D721Med (cell line): ENCODE results near the gene ALG1.

Experiments
- DNase-seq: peaks from one replicate; pipeline ENCODE4 v3.0.0; 2011; ENCODE audit warnings: low spot score; ENCODE audit not compliant: insufficient read length
- FAIRE-seq: peaks from 2 replicates; lab custom pipeline; 2011; peaks lifted over from hg19 to GRCh38; lab: Jason Lieb, UNC
- TF ChIP-seq, protein P1 (sequence below): IDR thresholded peaks from 2 replicates; pipeline ENCODE4 v1.5.1; 2012; ENCODE audit warnings: mild to moderate bottlenecking, control low read depth; ENCODE audit not compliant: insufficient read depth; ENCODE audit errors: missing control alignments

ALG1 gene

DNA sequence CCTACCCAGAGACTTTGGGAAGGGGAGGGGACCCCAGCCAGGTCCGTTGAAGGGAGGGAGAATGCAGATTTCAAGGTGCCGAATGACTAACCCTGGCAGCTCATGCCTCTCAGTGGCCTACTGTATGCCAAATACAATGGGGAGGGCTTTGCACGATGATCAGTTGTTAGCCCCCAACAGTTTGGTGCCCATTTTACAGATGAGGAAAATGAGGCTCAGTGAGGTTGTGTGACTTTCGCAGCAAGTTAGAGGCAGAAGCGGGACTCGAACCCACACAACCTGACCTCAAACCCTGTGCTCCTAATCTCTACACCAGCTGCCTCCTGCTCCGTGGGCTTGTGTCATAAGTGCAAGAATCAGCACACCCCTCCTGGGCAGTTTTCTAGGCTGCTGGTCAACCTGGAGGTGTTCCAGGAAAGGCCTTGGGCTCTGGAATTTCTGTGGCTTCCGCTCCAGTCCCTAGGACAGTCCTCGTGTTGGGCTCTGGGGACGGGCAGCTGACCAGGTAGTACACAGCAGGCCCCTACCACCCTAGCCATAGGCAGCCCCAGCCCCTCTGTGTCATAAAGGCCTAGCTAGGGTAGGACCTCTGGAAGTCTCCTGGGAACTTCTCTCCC, 26.0 kb upstream of the ALG1 start:
- FAIRE-seq (no peak), DNase-seq (no peak)
- TF ChIP-seq, protein P1, sequence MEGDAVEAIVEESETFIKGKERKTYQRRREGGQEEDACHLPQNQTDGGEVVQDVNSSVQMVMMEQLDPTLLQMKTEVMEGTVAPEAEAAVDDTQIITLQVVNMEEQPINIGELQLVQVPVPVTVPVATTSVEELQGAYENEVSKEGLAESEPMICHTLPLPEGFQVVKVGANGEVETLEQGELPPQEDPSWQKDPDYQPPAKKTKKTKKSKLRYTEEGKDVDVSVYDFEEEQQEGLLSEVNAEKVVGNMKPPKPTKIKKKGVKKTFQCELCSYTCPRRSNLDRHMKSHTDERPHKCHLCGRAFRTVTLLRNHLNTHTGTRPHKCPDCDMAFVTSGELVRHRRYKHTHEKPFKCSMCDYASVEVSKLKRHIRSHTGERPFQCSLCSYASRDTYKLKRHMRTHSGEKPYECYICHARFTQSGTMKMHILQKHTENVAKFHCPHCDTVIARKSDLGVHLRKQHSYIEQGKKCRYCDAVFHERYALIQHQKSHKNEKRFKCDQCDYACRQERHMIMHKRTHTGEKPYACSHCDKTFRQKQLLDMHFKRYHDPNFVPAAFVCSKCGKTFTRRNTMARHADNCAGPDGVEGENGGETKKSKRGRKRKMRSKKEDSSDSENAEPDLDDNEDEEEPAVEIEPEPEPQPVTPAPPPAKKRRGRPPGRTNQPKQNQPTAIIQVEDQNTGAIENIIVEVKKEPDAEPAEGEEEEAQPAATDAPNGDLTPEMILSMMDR = no peak

DNA sequence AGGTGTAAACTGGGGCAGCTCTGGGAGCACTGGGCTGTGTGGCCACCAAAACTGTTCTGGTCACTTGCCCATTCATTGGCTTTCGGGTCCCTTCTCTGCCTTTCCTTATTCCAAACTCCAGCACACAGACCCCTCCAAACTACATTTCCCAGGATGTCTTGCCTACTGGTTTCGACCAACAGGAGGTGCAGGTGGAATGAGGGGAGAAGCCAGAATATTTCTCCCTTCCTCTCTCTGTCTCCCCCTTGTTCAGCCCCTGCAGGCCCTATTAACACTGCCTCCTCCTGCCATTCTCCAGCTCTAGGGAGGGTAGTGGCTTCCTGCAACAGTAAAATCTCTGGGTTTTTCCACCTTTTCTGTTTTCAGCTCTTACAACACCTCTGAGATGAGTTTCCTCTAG, 24.7 kb upstream of the ALG1 start:
- FAIRE-seq (no peak), DNase-seq (no peak)
- TF ChIP-seq, protein P1 = no peak

DNA sequence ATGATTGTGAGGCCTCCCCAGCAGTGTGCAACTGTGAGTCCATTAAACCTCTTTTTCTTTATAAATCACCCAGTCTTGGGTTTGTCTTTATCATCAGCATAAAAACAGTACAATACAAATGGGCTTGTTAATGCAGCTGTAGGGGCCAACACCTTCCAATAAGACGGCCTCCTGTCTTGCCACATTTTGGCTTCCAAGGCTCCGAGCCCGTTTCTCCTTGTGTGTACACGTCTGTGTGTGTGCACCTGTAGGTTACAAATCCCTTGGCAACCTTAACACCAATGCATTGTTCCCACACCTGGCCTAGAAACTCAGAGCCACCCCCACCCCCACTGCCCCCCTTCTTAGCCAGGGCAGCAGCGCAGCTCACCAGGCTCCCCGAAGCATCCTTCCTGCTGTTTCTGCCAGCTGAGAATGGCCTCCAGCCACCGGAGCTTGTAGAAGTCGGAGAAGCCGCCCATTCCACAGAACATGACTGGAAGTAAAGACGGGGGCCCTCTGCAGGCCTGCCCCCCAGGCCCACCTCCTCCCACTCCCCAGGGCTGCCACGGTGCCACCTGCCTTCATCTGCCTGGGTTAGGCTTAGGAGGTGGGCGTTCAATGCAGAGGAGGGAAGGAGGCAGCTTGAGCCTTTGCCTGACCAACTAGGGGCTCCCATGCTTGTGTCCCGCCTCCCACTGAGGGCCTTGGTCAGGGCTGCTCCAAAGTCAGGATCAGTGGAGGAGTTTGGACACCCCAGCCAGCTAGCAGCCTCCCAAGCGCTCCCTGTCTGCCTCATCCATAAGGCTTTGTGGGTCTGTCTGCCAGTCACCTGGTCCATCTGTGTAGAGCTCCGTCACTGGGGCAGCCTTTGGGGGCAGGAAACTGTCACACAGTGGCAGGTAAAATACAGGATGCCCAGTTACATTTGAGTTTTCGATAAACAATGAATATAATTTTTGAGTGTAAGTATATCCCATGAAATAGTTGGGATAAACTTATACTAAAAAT, 16.5 kb upstream of the ALG1 start:
- DNase-seq (no peak), FAIRE-seq (no peak)
- TF ChIP-seq, protein P1 = no peak

DNA sequence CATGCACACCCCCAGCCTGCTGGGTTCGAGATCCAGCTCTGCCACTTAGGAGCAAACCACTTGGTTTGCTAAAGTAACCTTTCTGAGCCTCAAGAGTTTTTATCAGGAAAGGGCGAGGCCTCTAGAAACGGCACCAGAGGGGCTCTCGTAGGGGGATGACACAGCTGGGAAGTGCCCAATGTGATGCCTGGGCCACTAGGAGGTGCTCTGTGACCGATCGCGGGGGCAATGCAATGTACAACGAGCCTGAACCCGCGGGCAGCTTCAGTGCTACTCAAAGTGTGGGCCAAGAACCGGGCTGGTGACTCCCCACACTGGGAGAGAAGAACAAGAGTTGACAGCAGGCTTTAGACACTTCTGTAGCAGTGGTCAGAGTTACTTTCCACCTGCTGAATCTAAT, 15.3 kb upstream of the ALG1 start:
- DNase-seq (no peak), FAIRE-seq (no peak)
- TF ChIP-seq, protein P1 = peak; percentile 39

DNA sequence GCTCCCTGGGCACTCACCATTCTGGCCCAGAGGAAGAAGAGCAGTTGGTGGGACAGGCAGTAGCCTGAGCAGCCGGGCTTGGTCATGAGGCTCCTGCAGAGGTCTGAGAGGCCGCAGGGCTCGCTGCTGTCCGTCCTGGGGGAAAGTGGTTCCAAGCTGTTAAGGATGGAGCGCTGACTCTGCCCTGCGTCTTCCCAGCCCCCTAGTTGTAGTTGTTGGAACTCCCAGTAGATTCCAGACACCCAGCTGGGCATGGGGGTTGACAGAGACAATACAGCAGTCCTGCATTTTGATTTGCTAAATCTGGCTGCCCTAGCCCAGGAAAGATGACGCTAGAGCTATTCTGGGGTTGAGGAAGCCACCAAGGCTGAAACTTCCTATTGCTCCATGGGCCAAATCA, 13.2 kb upstream of the ALG1 start:
- TF ChIP-seq, protein P1 = no peak
- FAIRE-seq (no peak), DNase-seq (no peak)

DNA sequence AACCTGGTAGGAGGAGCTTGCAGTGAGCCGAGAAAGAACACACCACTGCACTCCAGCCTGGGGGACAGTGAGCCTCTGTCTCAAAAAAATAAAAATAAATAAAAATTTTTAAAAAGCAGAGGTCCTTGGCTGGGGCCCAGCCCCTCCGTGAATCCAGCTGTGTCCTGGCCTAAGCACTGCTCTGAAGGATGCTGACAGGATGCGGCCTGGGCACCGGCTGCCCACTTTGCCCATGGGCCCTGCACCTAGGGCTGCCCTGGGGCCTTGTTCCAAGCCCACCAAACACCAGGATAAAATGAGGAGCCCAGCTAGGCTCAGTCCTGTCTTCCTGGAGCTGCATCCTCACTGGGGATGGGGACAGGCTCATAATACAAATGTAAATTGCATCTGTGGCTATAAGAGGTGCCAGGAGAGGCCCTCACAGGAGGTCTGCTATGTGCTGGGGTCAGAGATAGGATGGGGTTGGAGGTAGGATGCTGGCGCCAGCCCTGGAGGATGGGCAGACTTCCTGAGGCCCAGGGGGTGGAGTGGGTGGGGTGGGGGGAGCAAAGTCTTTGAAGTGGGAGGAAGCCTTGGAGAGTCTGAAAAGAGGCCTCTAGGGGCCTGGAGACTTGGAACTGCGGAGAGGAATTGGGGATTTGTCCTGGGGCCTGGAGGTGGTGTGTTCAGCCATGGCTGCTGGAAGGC, 12.1 kb upstream of the ALG1 start:
- FAIRE-seq = no peak
- DNase-seq = no peak
- TF ChIP-seq, protein P1 = no peak
